ENCODE data around the gene TAPT1.
"Not testable (repeated sequence)": the region's sequence is repeated elsewhere in the genome, so short reads cannot be mapped to it uniquely, and the experiment has no call there.

The TAPT1 gene

DNA sequence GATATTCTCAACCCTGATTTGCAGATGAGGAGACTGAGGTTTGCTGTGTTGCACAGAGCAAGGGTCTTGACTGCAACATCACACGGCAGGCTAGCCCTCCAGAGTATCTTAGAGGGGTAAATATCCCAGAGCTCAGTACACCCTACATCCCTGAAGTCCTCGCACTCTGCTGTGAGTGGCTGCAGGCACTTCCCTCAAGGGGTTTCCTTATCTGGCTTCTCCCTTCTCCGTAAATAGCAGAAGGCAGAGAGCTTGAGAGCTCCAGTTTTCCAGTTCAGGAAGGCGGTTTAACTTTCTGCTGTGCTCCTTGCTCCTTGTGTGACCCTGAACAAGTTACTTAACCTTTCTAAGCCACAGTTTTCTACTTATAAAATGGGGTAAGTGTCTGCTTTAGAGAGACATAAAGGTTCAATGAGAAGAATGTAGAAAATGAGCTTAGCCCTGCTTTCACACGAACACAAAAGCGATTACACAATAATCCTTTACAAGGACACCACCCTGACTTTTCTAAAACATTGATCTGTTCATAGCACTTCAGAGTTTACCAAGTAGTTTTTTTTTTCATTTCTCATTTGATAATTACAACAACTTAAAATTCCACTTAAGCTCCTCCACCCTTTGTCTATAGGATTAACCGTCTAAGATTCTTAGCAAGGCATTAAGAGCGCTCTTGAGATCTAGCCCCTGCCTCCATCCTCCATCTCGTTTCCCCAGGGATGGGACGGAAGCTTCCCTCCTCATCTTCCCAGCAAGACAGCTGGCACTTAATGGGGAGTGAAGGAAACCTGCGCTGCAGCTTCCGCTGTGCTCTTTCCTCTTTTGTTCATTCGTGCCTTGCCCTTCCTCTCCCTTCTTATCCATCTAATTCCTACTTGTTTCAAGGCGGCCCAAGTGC is 68.4 kb downstream of the TAPT1 start:
- in situ Hi-C loops (cut with MboI; ENCODE audit: low pct_unique_long_range_greater_than_20kb, low sequenced_read_pairs): no loop called here
- DNase-seq: no peak

DNA sequence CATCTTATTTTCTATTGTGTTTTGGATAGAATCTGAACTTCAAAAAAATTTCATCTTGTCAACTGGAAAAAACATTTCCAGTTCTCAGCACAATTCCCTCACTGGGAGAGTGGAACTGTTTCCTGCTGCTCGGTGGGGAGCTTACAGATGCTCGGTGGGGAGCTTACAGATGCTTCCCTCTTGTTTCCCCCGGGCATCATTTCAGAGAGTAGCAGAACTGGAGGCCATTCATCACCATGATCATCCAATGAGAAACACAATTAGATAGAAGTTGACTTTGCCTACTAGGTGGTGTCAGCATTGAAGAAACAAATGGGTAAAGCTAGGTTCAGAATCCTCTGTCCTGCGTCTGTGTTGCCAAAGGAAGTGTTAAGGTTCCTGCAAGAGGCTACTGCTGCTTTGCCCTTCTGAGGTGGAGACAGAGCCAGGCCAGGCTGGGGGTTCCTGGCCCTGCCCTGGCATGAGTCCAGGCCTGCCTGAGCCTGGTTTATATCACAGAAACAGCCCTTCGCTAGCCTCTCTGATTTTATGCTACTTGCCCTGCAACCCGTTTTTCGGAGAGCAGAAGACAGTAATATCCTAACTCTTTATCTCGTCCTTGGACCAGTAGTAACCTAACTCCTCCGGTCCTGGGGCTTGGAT is 70.6 kb downstream of the TAPT1 start:
- DNase-seq: no peak
- in situ Hi-C loops (cut with MboI; ENCODE audit: low pct_unique_long_range_greater_than_20kb, low sequenced_read_pairs): no loop called here

DNA sequence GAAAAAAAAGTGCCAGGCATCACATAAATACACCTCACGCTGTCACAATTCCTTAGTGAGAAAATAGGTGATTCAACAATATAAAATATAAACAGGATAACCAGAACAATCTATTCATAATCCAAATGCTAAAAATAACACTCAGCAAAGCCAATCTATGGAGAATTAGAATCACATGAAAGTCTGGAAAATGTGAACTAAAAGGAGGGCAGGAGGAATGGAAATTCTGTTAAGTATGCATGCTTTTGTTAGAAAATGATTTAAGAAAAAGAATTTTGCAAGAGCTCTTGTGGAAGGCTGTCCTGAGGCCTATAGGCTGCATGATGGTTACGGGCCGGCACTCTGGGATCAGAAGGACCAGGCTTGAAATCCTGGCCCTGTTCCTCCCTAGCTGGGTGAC is 71.8 kb downstream of the TAPT1 start:
- in situ Hi-C loops (cut with MboI; ENCODE audit: low pct_unique_long_range_greater_than_20kb, low sequenced_read_pairs): no loop called here

DNA sequence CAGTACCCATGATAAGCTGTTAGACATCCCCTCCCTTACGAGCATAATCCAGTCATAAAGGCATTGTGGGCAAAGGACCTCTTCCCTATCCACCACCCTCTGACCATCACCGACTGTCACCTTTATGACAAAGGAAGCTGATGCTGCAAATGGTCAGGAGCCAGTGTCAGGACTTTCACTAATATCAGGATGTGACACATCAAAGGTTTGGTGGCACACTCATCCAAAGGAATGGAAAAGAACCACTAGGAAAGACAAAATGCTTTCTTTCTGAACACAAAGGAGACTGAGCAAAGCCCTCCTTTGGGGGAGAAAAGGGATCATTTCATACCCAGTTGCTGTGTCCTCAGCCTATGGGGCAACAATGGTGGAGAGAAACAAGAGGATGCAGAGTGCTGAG is 75.6 kb downstream of the TAPT1 start:
- in situ Hi-C loops (cut with MboI; ENCODE audit: low pct_unique_long_range_greater_than_20kb, low sequenced_read_pairs): no loop called here

More for the DNA sequence above, 71.8 kb downstream of the TAPT1 start:
- no peak for DNase-seq

DNA sequence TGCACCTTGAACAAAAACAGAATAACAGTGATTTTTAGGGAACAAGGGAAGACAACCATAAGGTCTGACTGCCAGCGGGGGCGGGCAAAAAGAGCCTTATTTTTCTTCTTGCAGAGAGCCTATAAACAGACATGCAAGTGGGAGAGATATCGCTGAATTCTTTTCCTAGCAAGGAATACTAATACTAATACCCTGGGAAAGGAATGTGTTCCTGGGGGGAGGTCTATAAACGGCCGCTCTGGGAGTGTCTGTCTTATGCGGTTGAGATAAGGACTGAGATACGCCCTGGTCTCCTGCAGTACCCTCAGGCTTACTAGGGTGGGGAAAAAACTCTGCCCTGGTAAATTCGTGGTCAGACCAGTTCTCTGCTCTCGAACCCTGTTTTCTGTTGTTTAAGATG is 81.4 kb downstream of the TAPT1 start:
- in situ Hi-C loops (cut with MboI; ENCODE audit: low pct_unique_long_range_greater_than_20kb, low sequenced_read_pairs); DNase-seq: not testable (repeated sequence)

More for the DNA sequence above, 75.6 kb downstream of the TAPT1 start:
- no peak for DNase-seq

DNA sequence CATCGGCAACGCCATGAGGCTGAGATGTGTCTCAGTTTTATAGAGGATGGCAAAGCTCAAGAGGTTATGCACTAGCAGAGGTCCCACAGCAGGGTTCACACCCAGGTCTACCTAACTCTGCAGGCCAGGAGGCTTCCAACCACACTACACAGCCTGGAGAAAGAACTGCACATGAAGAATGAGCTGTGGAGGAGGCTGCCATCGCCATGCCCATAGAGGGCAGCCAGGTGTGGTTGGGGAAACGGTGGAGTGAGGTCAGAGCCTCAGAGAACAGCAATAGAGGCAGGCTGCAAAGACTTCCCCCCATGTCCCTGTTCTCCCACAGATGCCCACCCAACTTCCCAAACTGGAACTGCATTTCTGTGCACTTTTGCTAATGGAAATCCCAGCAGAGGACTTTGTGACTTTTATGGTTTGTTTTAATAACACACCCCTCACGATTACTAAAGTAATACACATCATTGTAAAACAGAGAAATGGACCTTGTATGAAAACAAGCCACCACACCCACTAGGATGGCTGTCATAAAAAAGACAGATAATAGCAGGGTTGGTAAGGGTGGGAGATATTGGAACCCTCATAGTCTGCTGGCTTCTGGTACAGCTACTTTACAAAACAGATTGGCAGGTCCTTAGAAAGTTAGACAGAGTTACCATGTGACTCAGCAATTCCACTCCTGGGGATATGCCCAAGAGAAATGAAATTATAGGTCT is 83.5 kb downstream of the TAPT1 start:
- no peak for DNase-seq
- in situ Hi-C loops (cut with MboI; ENCODE audit: low pct_unique_long_range_greater_than_20kb, low sequenced_read_pairs): no loop called here

DNA sequence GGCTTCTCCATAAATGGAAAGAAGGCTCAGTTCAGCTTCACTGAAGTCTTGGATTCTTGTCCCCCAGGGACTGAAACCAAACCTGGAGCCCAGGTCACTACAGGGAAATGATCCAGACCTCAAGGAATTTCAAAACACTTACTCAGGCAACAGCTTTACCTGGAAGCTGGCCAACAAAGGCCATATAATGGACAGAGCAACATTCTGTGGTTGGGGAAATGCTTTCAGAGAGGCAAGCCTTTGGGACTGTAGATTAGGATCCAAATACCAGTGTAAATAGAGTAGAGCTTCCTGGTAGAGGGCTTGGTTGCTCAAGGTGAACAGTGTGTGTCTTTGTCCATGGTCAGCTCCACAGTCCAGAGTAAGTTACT is 85.4 kb downstream of the TAPT1 start:
- DNase-seq: no peak
- in situ Hi-C loops (cut with MboI; ENCODE audit: low pct_unique_long_range_greater_than_20kb, low sequenced_read_pairs): no loop called here

DNA sequence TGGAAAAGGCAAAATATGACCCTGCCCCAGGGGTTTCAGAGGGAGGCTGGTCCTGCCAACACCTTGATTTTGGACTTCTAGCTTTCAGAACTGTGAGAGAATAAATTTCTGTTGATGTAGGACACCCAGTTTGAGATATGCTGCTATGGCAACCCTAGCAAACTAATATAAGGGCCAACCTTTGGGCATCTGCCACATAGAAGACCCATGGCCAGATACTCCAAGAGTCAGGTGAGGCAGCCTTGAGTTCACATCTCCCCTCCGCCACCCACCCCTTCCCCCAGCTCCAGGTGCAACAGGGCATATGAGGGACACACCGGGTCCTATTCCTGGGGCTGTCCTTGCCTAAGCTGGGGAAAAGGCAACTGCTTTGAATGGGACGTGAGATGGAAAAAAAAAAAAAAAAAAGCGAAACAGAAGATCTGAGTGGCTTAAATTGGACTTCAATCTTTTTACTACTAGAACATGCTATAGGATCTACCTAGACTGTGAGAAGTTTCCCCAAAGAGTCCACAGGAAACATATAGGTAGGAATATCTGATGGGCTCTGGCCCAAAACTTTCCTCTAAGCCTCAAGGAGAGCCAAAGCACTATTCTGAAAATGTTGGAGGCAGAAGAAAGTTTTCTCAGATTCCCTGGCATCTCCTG is 85.9 kb downstream of the TAPT1 start:
- no peak for DNase-seq
- in situ Hi-C loops (cut with MboI; ENCODE audit: low pct_unique_long_range_greater_than_20kb, low sequenced_read_pairs): no loop called here

DNA sequence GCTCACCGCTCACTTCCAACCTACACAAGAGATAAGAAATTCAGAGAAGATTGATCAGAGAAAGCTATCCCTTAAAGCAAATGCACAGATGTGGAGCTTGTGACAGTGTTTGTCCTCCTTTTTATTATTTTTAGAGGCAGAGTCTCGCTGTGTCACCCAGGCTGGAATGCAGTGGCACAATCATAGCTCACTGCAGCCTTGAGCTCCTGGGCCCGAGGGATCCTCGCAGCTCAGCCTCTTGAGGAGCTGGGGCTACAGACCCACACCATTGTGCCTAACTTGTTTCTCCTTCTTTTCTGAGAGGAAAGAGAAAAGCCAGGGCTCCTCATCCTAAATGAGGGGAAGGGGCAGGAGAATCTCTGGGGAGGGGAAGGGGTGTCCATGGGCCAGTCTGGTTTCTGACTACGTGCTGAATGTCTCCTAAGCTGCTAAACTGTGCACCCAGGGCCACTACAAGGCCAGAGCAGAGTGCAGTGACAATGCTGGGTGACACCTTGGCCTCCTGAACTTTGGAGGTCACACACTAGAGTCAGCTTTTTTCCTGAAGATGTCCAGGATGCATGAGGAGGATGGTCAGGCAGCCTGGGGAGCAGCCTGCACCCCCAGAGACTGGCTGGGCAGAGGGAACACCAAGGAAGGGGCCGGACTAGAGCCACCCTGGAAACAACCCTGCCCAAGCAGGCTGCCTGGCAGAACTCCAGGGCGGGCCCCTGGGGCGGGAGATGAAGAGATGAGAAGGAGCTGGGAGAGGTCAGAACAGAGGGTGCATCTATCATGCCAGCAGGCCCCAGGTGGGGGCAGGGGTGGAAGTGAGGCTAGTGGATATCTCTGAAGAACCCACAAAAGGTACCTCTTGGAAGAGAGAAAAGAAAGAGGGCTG is 87.0 kb downstream of the TAPT1 start:
- in situ Hi-C loops (cut with MboI; ENCODE audit: low pct_unique_long_range_greater_than_20kb, low sequenced_read_pairs): no loop called here
- no peak for DNase-seq

DNA sequence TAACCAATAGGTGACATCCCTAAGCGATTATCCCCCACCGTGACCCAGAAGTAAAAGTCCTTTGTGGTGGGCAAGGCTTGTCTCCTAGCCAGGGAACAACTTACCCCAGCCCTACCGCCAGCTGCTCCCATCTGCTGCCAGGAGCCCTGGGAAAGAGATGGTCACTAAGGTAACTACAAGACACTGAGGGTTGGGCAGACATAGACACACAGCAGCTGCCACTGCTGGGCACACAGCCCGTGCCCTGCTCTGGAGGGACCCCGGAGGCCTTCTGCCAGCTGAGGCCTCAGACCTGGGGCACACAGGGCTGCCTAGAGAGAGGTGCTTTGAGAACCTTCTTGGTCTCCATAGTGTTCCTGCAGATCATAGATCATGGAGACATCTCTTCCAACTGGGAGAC is 89.4 kb downstream of the TAPT1 start:
- no peak for DNase-seq

DNA sequence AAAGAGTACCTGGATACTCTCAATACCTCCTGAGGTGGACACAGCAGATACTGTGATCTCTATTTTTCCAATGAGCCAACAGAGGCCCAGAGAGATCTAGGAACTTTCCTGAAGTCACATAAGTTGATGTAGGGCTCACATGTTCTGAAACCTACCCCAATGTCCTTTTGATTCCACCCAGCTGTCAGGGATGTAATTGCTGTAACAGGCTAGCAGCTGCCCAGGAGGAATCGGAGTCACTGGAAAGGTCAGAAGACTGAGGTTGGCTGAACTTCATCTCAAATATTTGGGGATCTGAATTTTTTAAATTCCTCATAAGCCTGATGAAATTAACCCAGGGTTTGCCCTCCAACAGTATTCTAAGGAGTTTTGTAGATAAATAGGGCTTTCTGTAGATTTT is 90.0 kb downstream of the TAPT1 start:
- in situ Hi-C loops (cut with MboI; ENCODE audit: low pct_unique_long_range_greater_than_20kb, low sequenced_read_pairs): no loop called here
- no peak for DNase-seq

More for the DNA sequence above, 89.4 kb downstream of the TAPT1 start:
- in situ Hi-C loops (cut with MboI; ENCODE audit: low pct_unique_long_range_greater_than_20kb, low sequenced_read_pairs): no loop called here

DNA sequence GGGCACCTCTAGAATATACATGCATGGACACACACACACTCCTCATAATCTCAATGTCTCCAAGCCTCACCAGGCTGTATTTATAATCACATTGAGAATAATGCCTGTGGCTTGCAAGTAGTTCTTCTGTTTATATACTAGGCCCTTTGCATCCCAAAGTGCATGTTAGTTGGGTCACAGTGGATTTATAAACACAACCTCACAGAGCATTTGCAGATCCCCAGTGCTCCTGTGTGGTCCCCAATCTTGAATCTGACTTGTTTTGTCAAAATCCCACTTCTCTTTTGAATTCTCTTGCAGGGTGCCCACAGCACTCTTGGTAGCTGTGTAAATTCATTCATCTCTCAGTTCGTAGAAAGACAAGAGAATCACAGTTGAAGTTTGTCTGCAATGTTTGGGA is 92.9 kb downstream of the TAPT1 start:
- DNase-seq: no peak
- in situ Hi-C loops (cut with MboI; ENCODE audit: low pct_unique_long_range_greater_than_20kb, low sequenced_read_pairs): no loop called here

DNA sequence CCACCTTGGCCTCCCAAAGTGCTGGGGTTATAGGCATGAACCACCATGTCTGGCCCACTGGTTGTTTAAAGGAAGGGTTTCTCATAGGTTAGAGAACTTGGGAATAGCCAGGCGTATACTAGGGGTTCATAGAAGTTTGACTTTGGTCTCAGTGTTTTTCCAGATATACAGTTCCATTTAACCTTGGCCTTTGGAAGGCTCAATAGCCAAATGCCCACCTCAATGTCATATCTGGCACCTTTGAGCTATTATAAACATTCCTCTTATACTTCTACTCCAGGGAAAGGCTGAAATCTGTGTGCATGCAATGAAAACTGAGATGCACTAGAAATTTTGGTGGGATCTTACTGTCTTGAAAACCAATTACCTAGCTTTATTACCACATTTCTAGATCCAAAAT is 95.0 kb downstream of the TAPT1 start:
- no peak for DNase-seq
- in situ Hi-C loops (cut with MboI; ENCODE audit: low pct_unique_long_range_greater_than_20kb, low sequenced_read_pairs): no loop called here

DNA sequence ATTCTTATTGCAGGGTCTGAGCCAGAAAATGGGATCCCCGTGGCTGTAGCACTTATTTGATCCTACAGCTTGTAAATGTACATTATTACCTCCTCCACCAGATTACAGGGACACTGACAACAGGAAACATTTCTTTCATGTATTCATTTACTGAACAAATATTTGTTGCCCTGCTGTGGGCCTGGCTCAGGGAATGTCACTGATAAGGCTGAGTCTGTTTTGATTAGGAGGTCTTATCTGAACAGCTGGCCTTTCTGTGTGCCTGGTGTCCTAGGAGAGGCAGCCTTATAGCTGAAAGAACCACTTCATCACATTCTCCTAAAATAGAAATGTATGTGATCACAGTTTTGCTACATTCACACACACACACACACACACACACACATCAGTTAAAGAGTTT is 96.9 kb downstream of the TAPT1 start:
- in situ Hi-C loops (cut with MboI; ENCODE audit: low pct_unique_long_range_greater_than_20kb, low sequenced_read_pairs): no loop called here
- DNase-seq: no peak

DNA sequence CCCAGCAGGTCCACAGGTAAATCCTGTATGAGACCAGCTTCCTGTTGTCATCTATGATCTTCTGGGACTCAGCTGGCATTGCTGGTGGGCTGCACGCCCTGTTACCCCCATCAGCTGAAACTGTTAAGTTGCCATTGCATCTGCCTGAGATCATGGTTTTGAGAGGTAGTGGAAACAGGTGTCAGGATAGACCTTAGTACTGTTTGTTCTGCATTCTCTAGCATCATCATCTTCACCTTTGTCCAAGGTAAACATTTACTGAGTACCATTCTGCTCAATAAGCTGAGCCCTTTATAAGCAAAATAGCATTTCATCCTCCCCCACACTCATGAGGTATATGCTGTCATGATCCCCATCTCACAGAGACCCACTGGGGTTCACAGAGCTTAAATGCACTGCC is 99.6 kb downstream of the TAPT1 start:
- DNase-seq: no peak
- in situ Hi-C loops (cut with MboI; ENCODE audit: low pct_unique_long_range_greater_than_20kb, low sequenced_read_pairs): no loop called here

DNA sequence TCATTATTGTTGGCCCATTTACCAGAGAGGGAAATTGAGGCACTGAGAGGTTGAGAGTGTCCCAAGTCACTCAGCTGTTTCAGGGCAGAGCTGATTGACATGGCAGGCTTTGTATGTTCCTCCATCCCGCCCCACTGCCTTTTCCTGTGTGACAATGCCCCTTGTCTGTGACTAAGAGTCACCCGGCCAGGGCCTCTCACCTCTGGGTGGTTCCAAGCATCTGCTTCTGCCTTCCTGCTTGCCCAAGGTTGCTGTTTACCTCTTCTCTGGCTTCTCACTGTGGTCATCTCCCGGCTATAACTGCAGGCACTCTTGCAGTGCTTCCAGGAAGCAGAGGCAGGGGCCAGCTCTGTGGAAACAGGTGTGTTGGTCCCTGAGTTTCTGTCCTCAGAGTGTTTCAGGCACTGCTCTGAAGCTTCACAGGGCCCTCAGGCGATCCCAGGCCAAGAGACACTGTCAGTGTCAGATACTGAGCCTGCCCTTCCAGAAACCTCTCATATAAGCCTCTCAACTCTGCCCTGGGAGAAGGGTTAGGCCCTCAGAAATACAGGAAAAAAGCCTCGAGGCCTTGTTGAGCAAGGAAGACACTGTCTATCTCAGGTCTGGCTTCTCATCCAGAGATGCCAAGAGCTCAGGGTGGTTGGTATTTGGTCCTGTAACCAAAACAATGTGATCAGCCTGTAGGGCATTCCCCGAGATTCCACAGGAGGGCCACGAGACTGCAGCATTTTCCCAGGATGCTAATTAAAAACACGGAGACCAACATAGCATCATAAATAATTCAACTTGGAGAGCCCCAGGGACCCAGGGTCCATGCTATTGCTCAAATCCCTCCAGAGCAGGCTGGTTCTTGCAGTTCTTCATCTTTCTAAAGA is 100.5 kb downstream of the TAPT1 start:
- no peak for DNase-seq
- in situ Hi-C loops (cut with MboI; ENCODE audit: low pct_unique_long_range_greater_than_20kb, low sequenced_read_pairs): no loop called here

DNA sequence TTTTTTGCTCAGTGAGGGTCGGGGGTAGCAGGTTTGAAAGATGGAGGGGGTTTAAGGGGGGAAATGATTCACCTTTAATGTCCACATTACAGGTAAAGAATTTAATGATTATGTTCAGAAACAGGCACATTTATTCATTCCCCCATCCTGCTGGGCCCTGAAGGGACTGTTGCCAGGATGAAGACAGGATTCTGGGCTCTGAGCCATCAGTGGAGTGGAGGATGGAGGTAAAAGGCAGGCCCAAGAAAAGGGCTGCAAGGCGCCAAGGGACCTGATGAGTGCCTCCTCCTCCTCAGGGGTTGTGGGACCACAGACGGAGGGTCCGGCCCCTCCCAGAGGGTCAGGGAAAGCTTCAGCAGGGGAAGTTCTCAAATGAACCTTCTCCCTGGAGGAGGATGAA is 102.0 kb downstream of the TAPT1 start:
- in situ Hi-C loops (cut with MboI; ENCODE audit: low pct_unique_long_range_greater_than_20kb, low sequenced_read_pairs): no loop called here
- no peak for DNase-seq

Data from KBM-7 (cell line).